ENCODE data around the gene CCDC60. TPM values are rescaled to one million over a fixed set of nuclear protein-coding genes. Genes with fewer than 3 reads are reported as not detected.

CCDC60 gene
- total RNA-seq, 1 experiment from 2014 or later: not detected

GRCh38 chr12:119306593-119306992 is 27.9 kb upstream of the CCDC60 start:
- Histone ChIP-seq H3K27ac (ENCODE audit: low read depth, low read length) (no peak overlapping the region), H3K9ac (ENCODE audit: low read length) (no peak overlapping the region), H3K27me3 (ENCODE audit: insufficient read depth, low read length) (0 out of 2 replicates have a peak, but pooled peaks cover 2% of the 10 kb centered on the region), H4K20me1 (ENCODE audit: insufficient read depth) (no peaks in the 10 kb centered on the region), H3K9me2 (ENCODE audit: insufficient read depth) (no peaks in the 10 kb centered on the region), H3K4me1 (ENCODE audit: control insufficient read depth in 1 of 2, insufficient read depth in 2 of 2, low read length in 2 of 2) (no peaks in the 10 kb centered on the region), H3K36me3 (ENCODE audit: control insufficient read depth in 1 of 2, insufficient read depth in 2 of 2, low read length in 2 of 2) (no peaks in the 10 kb centered on the region), H3K4me3 (replicated peaks in 1 of 2; ENCODE audit: low read depth in 1 of 2, low read length in 2 of 2) (no peak overlapping the region), H3K4me2 (ENCODE audit: low read length) (no peak overlapping the region), H2AFZ (ENCODE audit: low read depth, low read length, poor library complexity, severe bottlenecking) (no peak overlapping the region), H3K9me3 (ENCODE audit: control insufficient read depth in 1 of 2, insufficient read depth in 1 of 2, low read depth in 1 of 2, low read length in 2 of 2) (no peaks in the 10 kb centered on the region), H3K79me2 (ENCODE audit: insufficient read depth, low read length) (no peaks in the 10 kb centered on the region)
- TF ChIP-seq TCF7L2 (IDR thresholded peaks at IDR 0.05; ENCODE audit: borderline replicate concordance, extremely low read depth, insufficient read depth, insufficient read length): no peak
- TF ChIP-seq, protein P1, sequence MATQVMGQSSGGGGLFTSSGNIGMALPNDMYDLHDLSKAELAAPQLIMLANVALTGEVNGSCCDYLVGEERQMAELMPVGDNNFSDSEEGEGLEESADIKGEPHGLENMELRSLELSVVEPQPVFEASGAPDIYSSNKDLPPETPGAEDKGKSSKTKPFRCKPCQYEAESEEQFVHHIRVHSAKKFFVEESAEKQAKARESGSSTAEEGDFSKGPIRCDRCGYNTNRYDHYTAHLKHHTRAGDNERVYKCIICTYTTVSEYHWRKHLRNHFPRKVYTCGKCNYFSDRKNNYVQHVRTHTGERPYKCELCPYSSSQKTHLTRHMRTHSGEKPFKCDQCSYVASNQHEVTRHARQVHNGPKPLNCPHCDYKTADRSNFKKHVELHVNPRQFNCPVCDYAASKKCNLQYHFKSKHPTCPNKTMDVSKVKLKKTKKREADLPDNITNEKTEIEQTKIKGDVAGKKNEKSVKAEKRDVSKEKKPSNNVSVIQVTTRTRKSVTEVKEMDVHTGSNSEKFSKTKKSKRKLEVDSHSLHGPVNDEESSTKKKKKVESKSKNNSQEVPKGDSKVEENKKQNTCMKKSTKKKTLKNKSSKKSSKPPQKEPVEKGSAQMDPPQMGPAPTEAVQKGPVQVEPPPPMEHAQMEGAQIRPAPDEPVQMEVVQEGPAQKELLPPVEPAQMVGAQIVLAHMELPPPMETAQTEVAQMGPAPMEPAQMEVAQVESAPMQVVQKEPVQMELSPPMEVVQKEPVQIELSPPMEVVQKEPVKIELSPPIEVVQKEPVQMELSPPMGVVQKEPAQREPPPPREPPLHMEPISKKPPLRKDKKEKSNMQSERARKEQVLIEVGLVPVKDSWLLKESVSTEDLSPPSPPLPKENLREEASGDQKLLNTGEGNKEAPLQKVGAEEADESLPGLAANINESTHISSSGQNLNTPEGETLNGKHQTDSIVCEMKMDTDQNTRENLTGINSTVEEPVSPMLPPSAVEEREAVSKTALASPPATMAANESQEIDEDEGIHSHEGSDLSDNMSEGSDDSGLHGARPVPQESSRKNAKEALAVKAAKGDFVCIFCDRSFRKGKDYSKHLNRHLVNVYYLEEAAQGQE (IDR thresholded peaks at IDR 0.05; ENCODE audit: low read depth): no peak
- TF ChIP-seq SP1 (IDR thresholded peaks at IDR 0.05; ENCODE audit: low read depth): no peak
- TF ChIP-seq POLR2AphosphoS5 (IDR thresholded peaks at IDR 0.05; ENCODE audit: low read depth, low read length): no peak
- no peak for TF ChIP-seq FOSL1 (IDR thresholded peaks at IDR 0.05; ENCODE audit: low read depth)
- no peak for TF ChIP-seq YY1 (IDR thresholded peaks at IDR 0.05; ENCODE audit: extremely low read depth, insufficient replicate concordance, low read depth, low read length)
- no peak for TF ChIP-seq EZH2 (IDR thresholded peaks at IDR 0.05)
- RAD21 ChIA-PET (ENCODE audit: low non-redundant PET in 1 of 2, low total read pairs in 2 of 2, uncharacterized antibody in 2 of 2, unreplicated experiment in 2 of 2): no interaction called here
- CTCF ChIA-PET: no interaction called here
- POLR2A ChIA-PET: no interaction called here
- intact Hi-C loops (cut with micrococcal nuclease): no loop called here
- DNase-seq (ENCODE audit: low read depth, low spot score): no peak
- no TSS peak for BruUV-seq (replicated peaks)
- no peak for ATAC-seq

Measured in HCT116 (cell line).